ENCODE measurements around the gene PPIE.

DNA sequence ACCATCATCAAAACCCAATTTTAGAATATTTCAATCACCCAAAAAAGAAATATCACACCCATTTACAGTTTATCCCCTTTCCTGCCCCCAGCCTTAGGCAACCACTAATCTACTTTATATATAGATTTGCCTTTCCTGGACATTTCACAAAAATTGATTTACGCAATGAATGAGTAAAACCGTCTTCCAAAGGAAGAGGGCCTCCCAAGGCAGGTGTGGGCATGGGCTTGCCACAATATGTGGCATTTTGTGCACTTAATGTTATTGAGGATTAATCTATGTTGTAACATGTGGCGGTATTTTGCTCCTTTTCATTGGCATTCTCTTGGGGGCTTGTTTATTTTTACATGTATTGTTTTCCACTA, 61.8 kb downstream of the PPIE start:
- TF ChIP-seq, protein P1, sequence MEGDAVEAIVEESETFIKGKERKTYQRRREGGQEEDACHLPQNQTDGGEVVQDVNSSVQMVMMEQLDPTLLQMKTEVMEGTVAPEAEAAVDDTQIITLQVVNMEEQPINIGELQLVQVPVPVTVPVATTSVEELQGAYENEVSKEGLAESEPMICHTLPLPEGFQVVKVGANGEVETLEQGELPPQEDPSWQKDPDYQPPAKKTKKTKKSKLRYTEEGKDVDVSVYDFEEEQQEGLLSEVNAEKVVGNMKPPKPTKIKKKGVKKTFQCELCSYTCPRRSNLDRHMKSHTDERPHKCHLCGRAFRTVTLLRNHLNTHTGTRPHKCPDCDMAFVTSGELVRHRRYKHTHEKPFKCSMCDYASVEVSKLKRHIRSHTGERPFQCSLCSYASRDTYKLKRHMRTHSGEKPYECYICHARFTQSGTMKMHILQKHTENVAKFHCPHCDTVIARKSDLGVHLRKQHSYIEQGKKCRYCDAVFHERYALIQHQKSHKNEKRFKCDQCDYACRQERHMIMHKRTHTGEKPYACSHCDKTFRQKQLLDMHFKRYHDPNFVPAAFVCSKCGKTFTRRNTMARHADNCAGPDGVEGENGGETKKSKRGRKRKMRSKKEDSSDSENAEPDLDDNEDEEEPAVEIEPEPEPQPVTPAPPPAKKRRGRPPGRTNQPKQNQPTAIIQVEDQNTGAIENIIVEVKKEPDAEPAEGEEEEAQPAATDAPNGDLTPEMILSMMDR (IDR thresholded peaks at IDR 0.05) = no peak
- no peak for TF ChIP-seq POLR2AphosphoS5 (IDR thresholded peaks at IDR 0.05)

Measured in prostate gland (tissue), 2 donors.